Brain pericyte (primary cell): Measurements from ENCODE around the gene SND1.
A peak's percentile ranks its signal among the peaks of the same experiment; 100 is the strongest.

Experiments used
- DNase-seq: peaks from one replicate; pipeline ENCODE4 v3.0.0-alpha.2; 2012; ENCODE audit warnings: low read depth, low spot score

SND1 gene

DNA sequence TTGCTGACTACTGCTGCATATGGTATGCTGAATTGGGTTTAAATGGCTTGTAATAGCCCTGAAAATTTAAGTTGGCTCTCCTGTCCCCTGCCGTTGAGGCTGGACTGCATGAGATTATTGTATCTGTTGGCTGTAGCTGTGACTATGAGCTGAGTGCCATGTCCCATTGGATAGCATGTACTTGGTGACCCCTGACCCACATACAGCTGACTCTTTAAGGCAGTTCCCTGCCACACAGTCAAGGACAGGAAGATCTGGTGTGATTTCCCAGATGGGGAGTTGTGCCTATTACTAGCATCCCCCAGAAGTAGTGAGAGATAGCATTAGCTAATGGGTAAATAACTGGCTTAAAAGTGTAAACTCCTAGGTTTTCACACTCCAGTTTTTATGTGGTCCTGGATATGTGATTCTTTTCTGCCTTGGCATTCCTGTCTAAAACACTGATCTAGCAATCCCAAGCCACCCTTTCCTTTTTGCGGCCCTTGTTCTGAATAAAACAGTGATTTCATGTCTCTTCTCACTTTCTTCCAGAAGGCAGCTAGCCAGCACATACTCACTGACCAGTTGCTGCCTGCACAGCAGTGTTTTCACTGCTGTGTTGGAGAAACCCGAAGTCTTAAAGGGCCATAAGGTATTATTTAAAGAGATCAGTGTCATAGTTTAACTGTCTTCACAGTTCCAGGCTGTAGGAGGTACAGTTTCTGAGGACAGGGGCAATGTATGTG is 343.3 kb downstream of the SND1 start:
- DNase-seq, result peak; percentile 26

DNA sequence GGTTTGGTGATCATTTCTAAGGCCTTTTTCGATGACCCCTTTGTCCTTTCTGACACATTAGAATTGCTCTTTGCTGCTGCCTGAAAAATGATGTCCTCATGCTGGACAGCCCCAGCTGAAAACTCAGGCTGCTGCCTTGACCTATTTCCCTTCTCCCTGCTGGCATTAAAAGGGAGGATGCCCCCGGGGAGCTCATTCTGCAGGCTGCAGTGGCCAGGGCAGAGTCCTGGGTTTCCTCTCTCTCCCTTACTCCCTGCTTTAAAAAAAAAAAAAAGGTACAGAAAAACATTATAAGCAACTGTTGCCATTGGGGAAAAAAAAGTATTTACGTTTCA is 343.9 kb downstream of the SND1 start:
- no peak for DNase-seq

DNA sequence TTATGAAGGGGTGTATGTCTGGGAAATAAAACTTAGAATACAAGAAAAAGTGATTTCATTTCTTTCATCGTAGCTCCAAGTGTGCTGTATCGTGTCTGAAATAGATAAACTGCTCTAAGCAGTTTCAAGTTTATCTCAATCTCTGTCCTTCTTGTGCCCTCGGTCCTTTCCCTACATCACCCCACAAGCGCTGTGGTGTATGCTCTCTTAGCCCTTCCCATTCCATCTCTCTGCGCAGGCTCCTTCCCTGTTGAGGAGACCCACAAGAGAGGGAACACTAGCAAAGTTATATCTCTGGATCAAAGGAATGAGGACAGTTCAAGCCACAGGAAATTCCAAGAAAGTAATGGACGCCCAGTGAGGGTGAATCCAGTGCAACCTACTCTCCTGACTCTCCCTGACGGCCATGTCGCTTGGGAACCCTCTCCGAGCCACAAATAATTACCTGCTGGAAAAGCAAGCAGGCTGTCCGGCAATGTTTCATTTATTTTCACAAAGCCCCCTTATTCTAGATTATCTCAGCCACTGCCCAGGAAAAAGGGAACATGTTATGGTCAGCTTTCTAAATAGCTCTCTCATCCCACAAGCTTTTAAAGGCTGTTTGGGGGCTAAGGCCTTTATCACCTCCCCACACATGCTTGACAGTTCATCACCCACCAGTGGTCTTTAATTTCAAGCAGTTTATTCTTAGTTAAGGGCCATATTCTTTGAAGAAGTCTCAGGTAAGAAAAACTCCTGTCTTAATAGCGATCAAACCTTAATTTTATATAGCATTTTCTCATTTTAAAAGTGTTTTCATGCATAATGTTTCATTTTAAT is 344.5 kb downstream of the SND1 start:
- no peak for DNase-seq

DNA sequence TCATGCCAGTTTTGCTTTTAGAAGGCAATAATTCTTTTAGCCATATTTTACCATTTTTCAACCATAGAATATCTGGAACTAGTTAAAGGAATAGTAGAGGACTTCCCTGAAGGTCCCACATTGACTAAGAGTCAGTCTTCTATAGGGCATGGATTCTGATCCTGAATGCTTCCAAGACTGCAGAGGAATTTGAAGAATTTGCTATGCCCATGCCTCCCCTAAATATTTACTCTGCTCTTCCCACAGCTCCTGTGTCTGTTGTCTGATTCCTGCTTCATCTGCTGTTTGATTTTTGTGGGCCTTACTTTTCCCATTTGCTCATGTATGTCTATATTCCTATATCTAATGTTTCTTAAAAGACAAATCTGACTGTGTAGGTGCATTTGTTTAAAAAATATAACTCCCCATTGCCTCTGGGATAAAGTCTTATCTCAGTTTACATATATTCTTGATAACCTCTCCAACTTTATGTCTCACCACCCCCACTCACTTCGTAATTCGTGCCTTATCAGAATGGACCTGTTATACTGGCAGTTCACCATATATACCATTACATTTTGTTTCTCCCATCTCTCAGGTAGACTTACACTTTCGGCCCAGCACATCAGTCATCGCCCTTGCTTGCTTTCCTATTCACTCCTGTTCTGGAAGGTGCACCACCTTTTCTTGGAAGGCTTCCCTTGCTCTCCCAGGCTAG is 345.4 kb downstream of the SND1 start:
- no peak for DNase-seq

DNA sequence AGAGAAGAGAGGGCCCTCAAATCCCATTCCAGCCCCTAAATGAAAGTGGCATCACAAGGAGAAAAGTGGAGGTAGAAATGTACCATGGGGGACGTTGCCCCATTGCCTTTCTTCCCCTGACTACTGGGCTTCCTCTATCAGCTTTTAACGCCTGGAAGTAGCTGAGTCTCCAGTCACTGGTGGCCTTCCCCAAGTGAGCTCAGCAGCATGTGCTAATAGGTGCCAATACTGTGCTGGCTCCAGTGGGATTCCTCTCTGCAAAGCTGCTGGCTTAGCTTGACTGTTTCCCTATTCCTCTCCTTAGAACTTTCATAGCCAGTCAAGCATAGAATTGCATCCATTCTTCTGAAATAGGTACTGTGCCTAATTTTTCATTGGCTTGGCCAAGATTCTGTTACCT is 346.7 kb downstream of the SND1 start:
- no peak for DNase-seq

DNA sequence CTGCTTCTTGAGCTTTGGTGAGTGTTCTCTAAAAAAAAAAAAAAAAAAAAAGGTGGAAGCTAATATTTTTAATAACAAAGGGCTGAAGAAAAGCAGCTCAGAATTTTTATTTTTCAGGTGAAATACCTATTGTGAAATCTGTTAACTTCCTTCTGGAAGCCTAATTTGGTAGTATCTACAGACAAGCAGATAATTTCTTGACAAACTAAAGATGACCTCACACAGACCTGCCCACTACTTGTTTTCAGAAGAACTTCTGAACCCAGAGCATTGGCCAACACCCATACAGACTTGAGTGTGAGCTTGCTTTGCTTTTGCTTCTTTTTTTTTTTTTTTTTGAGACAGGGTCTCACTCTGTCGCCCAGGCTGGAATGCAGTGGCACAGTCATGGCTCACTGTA is 348.1 kb downstream of the SND1 start:
- DNase-seq, result no peak

DNA sequence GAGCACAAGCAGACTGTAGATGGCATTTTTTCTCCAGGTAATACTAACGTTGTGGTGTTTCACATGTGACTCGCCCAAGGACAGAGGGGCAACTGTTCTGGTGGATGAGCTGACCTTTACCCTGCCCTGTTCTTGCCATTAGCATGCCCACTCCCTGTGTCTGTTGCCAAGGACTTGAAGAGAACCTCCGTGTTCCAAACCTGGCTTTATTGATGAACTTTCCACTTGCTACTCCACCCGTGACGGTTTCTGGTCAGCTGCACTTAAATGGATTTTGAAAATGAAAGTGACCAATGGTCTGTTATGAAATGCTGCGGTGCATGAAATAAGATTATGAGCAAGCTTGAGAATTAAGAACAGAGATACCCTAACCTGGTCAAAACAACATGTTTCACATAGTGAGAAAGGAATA is 348.9 kb downstream of the SND1 start:
- no peak for DNase-seq

DNA sequence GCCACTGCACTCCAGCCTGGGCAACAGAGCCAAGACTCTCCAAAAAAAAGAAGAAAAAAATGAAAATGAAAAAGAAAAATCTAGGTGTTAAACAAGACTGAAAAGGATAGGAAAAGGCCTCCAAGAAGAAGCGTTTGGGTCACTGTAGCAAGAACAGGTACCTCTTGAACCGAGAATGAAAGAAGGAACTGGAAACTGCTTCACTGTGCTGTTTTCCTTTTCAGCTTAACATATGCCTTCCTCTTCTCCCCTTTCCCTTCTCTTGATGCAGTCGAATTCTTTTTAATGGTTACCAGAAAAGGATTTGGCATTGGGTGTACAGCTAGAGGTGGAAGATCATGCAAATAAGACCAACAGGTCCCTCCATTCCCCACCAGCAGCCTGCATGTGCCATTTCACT is 351.2 kb downstream of the SND1 start:
- DNase-seq, result no peak

DNA sequence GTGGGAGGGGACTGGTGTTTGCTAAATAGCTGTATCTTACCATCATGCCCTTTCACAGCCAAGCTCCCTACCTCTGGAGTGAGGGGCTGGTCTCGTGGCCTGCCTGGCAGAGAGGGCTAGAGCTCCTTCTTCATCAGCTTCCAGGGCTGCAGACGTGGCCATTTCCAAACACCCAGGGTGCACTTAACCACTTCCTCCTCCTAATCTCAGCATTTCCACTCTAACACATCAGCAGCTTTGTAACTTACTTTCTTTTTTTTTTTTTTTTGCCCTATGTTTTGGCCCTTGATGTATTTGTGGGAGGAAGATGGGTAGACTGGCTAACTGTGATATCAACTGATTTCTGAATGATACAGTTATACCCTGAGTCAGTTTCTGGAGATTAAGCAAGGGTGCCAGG is 351.8 kb downstream of the SND1 start:
- no peak for DNase-seq

DNA sequence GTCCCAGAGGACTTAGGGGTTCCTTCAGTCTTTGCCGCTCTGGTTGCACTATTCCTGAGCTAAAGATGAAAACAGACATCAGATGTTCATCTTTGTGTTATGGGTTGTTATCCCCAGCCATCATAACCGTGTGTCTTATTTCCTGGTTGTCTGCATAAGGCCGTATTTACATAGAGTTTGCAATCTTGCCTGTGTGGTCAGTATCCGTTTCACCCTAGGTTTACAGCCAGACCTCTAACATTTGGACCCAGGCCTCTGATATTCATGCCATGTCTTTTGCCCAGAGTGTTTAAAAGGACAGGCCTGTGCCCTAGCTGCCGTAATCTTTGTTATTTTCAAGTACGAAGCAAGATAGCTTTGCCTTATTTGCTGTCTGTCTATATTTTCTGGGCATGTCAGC is 352.6 kb downstream of the SND1 start:
- DNase-seq, result no peak

DNA sequence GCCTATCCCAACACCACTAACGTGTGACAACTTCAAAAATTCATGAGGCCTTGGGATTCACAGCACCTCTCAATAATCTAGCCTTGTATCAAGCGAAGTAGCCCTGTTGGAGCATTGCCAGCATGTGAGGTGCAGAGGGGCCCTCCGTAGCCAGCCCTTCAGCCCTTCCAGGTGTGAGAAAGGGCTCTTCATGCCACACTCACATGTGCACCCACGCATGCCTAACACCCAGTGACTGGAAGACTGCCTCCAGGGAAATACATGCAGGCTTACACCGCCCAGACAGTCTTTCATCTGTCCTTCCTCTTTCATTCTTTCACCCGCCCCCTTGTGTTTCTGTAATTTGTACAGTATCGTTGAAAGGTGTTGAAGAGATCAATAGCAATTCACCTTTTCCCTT is 353.1 kb downstream of the SND1 start:
- no peak for DNase-seq

DNA sequence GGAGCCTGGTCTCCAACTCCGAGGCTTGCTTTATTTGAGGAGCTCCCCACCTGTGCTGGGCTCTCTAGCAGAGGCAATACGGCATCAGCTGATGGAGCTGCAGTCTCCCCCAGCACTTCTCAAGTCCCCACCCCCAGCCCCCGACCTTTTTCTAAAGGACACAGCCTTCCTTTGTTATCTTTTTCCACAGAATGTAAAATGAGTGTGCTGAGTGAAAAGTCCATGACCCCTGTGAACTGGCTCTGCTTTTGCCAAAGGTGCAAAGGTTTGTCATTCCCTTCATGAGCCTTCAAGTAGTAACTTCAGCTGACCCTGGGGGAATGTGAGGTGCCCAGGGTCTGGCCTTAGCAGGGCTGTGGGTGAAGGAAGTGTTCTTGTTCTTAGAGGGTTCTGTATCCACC is 353.8 kb downstream of the SND1 start:
- DNase-seq, result no peak

DNA sequence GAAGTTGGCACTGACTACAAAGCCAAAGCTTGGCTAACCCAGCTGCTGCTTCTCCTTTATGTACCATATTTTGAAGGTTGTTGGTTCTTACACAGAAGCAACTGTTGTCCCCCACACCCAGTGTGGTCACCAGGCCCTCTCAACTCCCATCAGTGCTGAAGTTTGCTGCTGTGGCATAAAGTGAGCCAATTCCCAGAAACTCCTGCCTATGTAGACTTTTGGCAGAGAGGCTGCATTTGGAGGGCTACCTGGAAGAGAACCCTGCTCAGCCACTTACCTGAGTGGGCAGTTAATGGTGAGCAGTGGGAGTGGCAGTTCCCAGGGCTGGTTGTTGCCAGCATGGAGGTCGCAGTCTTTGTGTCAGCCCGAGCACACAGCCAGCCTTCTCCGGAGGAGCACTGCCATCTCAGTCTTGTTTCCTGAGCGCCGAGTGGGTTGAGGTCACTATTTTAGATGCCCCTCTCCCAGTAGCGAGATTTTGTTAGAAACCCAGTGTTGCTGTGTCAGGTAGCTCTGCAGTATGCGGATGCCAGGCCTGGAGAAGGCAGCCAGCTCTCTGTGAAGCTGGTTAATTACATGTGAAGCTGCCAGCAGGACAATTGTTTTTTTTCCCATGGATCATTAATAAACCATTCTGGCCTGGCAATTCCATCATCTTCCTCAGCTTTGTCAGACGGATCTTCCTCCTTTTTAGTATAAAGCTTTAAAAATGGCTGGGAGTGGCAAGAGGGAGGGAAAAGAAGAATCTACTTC is 354.7 kb downstream of the SND1 start:
- no peak for DNase-seq

DNA sequence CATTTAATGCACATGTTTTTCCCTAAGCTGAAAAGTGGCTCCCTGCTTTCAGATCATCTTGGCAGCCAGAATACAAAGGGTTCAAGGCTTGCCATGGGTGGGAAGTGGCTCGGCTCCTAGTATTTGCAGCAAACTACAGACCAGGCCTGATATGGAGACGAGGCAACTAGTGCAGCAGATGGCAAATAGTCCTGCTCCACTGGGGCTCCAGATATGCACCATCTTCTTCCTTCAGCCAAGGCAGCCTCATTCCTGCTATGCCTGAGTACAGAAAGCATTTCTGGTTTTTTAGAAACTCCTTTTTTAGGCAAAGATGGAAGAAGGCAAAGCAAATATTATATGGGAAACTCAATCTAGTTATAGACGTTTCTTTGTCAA is 355.3 kb downstream of the SND1 start:
- no peak for DNase-seq

DNA sequence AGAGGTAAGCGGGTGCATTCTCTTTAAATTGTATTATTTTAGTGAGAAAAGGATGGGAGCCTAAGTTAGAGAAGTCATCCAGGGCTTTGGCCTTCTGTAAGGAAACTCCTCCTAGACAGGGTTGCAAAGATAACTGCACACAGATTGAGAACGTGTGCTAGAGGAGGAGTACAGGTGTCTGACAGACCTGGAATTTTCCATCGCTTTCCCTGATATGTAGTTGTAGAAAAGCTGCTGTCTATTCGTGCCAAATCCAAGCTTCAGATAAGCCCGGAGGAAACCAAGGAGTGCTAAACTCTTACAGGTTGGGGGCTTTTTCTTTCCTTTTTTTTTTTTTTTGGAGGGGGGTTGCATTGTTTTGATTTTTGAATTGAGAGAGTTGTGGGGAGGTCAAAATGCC is 356.1 kb downstream of the SND1 start:
- no peak for DNase-seq

DNA sequence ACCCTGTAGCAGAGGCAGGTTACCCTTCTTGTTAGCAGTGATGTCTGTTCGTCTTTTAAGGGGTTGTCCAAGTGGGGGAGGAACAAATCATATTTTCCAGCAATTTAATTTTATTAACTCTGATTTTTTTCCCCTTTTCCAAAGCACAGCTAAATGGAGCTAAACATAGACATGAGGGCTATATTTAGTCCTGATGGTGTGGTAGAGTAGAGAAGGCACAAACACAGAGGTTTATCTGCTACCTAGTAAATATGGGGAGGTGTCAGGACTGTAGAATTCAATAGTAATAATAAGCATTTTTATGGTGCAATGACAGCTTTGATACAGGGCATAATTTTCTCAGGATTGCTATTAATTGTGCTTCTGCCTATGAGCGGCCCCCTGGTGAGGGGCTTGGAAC is 356.8 kb downstream of the SND1 start:
- no peak for DNase-seq

DNA sequence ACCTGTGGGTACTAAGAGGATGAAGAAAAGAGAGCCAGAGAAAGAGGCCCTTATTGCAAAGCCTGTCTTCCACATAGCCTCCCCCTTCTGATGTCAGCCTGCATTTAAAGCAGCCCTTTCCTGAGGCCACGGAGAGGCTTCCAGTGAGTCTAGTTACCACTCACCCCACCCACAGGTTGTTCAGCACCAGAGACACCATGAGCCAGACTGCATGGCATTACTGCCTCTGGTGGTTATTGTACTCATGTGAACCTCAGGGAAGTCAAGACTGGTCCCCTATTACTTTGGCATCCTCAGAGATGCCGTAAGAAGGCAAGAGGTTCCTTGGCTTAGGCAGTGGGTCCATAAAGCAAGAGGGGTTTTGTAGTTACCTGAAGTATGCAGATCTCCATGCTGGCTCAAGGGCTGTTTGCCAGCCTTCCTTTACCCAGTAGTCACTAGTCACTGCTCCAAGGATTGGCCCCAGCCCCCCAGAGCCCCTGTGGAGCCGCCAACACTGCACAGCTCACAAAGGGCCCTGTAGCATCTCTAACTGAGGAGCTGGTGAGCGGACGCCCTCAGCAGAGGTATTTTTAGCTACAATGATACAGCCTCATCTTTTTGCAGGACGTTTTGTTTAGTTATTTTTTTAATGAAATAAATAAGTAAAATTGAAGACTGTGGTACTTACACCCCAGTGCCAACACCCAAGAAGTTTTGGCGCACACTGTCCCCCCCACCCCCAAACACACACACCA is 358.6 kb downstream of the SND1 start:
- DNase-seq, result no peak

DNA sequence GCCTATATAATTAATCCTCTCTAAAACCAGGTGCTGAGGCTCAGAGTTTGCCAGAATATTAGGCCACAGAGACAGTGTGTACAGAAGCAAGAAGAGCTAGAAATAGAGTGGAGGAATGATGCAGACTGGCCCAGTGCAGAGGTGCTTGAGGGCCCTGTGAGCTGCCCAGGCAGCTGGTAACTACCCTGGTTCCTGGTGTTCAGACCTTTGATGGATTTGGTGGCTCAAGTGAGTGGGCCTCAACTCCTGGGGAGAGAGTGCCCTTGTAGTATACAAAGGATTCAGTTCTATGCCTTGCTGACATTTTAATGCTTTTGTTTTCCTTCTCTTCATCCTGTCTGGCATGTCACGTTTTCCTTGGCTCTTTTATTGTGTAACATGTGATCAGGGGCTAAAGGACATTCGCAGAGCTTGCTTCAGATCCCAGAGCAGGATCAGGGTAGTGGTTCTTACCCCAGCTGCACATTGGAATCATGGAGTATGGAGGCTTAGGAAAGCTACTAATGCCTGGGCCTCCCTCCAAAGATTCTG is 359.2 kb downstream of the SND1 start:
- no peak for DNase-seq

DNA sequence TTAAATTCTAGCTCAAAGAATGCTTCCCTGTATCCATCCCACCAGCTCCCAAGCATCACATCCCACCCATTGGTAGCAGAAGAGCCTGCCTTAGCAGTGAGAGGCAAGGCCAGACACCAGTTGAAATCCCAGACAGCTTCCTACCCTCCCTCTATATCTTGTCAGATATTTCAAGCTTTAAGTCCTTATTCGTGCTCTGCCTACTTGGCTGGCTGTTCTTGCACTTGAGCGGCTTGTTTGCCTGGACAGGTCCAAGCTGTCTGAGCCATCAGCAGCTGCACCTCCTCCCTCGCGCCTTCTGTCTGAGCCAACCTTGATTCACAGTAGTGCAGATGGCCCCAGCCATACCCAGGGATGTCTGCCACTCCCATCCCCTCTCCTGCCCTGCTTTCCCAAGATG is 362.8 kb downstream of the SND1 start:
- no peak for DNase-seq

DNA sequence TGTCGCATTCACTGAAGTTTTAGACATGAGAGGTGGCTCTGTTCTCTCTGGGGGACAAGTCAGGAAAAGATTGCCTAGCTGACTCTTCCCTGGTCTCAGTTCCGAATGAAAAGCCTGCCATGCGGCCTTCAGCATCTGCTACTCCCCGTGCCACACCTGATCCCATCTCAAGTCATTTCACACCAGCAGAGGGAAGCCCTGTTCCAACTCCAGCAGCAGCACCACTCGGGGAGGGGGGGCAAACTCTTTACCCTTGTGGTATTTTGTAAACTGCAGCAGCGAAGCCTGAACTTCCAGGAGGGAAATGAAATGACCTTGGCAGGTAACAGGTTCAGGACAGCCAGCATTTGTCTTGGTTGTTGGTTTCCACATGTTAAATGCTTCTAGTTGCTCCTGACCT is 365.5 kb downstream of the SND1 start:
- DNase-seq, result no peak
